Activated T-cell treated with anti-CD3 and anti-CD28 coated beads, Interleukin-2, amount 50 U/mL, for 72 hours (primary cell): ENCODE results near the gene DAP. TPM values are rescaled to one million over a fixed set of nuclear protein-coding genes. Genes with fewer than 3 reads are reported as not detected.
"Not testable (repeated sequence)": the region's sequence is repeated elsewhere in the genome, so short reads cannot be mapped to it uniquely, and the experiment has no call there.

Experiments
- ATAC-seq, 2 donors: fragments of 150-1000 bp; cut with Tn5 transposase; replicated peaks in 1 of 2; 2 replicates each; pipeline ENCODE4 v1.10.0; 2021; ENCODE audit warnings: moderate library complexity in 2 of 2, mild to moderate bottlenecking in 1 of 2
- DNase-seq, 2 donors: peaks; one replicate each; pipeline ENCODE4 v3.0.0; 2021 to 2022; ENCODE audit warnings: mixed read lengths in 1 of 2
- H3K27ac Mint-ChIP-seq: one replicate; pipeline ENCODE4 v1.8.0; 2022; ENCODE audit warnings: mild to moderate bottlenecking, moderate library complexity, mixed read lengths
- H3K27me3 Mint-ChIP-seq: one replicate; pipeline ENCODE4 v1.8.0; 2022; ENCODE audit warnings: low read depth, mixed read lengths
- H3K36me3 Mint-ChIP-seq, 2 donors: one replicate each; pipeline ENCODE4 v1.8.0; 2022; ENCODE audit warnings: mixed read lengths in 2 of 2, mild to moderate bottlenecking in 1 of 2; ENCODE audit not compliant: insufficient read depth in 2 of 2
- H3K4me1 Mint-ChIP-seq: one replicate; pipeline ENCODE4 v1.8.0; 2022; ENCODE audit warnings: low read depth, mixed read lengths
- H3K4me3 Mint-ChIP-seq, 2 donors: one replicate each; pipeline ENCODE4 v1.8.0; 2022; ENCODE audit warnings: mild to moderate bottlenecking in 2 of 2, mixed read lengths in 2 of 2, moderate library complexity in 2 of 2
- H3K9me3 Mint-ChIP-seq, 2 donors: one replicate each; pipeline ENCODE4 v1.8.0; 2022; ENCODE audit warnings: mixed read lengths in 2 of 2
- total RNA-seq, 2 donors: library from RNA; stranded (reverse); gene quantifications; one replicate each; pipeline ENCODE4 v1.2.3, GENCODE V29; 2022

The DAP gene
- total RNA-seq, 2 donors from 2014 or later: 55.9 to 61.6 TPM

DNA sequence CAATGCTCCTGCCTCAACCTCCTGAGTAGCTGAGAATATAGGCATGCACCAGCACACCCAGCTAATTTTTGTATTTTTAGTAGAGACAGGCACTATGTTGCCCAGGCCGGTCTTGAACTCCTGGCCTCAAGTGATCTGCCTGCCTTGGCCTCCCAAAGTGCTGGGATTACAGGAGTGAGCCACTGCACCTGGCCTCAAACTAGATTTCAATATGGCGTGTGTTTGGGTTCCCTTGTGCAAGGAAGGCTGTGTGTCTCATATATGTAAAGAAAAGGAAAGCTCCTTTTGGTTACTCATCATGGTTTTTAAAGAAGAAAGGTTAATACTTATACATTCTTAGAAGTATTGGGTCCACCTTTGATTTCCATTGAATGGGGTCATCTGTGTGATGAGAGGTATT lies 126.5 kb downstream of the DAP start:
- H3K4me3 Mint-ChIP-seq: peak overlapping the region; percentile 25 to 96
- peak in 1 of 2 donors; percentile 19 for DNase-seq
- peaks cover 69% of the 10 kb centered on the region for H3K4me1 Mint-ChIP-seq
- ATAC-seq: peak in 1 of 2 donors; percentile 7
- peaks cover 16% of the 10 kb centered on the region for H3K27me3 Mint-ChIP-seq
- H3K36me3 Mint-ChIP-seq: peaks cover 3 to 9% of the 10 kb centered on the region in 2 donors
- H3K27ac Mint-ChIP-seq: peak overlapping the region; percentile 96
- H3K9me3 Mint-ChIP-seq: peaks cover 0 to 5% of the 10 kb centered on the region in 2 donors

DNA sequence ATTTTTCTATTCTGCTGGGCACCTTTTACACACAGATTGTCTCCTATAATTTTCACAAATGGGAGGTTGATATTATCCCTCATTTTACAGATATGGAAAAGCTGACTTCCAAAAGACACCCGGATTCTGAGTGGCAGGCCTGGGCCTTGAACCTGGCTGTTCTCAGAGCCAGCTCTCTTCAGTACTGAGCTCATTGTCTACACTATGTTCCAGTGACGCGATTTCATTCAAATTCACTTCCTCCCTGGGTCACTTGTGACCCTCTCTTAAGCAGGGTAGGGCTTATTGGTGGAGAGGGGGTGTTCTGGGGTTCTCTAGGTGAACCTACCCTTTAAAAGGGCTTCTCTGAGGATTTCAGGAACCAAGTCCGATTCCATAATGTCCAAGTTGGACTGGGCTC lies 127.0 kb downstream of the DAP start:
- Mint-ChIP-seq H3K27me3 (peaks cover 22% of the 10 kb centered on the region), H3K9me3 (peaks cover 0 to 5% of the 10 kb centered on the region in 2 donors), H3K4me1 (peaks cover 69% of the 10 kb centered on the region), H3K27ac (peak overlapping the region; percentile 72), H3K4me3 (peak overlapping the region; percentile 59 to 96), H3K36me3 (peaks cover 6 to 11% of the 10 kb centered on the region in 2 donors)
- ATAC-seq (no peak), DNase-seq (no peak)

DNA sequence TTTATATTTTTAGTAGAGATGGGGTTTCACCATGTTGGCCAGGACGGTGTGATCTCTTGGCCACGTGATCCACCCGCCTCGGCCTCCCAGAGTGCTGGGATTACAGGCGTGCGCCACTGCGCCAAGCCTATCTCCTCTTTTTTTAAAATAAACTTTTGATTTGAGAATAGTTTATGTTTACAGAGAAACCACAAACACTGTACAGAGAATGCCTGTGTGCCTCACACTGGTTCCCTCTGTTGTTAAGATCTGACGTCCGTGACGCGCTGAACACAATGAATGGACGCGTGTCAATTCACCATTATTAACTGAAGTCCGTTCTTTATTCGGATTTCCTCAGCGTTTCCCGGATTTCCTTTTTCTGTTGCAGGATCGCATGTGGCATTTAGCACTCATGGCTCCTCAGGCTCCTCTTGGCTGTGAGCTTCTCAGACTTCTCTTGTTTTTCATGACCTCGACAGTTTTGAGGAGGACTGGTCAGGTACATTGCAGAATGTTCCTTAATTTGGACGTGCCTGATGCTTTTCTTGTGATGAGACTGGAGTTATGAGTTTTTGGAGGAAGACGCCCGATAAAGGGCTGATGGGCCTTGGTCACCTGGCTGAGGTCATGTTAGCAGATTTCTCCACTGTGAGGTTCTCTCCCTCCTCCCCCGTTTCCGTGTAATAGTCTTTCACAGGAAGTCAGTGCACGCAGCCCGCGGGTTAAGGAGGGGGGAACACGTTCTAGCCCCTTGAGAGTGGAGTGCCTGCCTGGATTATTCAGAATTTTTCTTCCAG lies 127.6 kb downstream of the DAP start:
- peaks cover 0 to 2% of the 10 kb centered on the region in 2 donors for H3K9me3 Mint-ChIP-seq
- H3K27ac Mint-ChIP-seq: peak overlapping the region; percentile 72
- ATAC-seq: peak in 1 of 2 donors; percentile 22
- peaks cover 69% of the 10 kb centered on the region for H3K4me1 Mint-ChIP-seq
- H3K36me3 Mint-ChIP-seq: peaks cover 6 to 8% of the 10 kb centered on the region in 2 donors
- DNase-seq: peak; percentile 16 to 64
- H3K27me3 Mint-ChIP-seq: peaks cover 27% of the 10 kb centered on the region
- H3K4me3 Mint-ChIP-seq: peak overlapping the region; percentile 59 to 96

DNA sequence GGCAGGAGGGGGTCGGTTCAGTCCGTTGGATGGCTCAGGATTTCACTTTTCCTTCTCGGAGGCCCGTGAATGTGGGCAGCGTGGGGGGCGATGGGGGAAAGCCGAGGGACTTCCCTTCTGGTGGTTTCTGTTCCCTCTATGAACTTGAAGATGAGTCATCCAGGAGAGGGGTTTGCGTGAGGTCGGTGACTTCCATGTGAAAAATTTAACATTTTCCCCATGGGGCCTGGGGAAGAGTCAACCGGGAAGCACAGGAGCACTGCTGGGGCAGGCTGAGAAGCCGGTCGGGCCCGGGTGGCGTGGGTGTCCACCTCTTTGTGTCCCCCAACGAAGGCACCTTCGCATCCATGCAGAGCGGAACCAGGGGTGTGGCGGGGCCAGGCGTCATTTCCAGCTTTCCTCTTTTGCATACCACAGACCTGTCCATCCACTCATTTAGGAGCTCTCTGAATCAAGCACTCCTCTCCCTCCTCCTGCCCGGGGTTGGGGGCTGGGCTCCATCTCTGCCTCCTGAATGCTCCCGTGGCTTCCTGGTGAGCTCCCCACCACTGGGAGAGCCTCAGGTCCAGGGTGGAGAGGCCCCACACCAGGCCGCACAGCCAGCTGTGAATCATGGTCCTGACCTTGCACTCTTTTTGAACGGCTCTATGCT lies 128.8 kb downstream of the DAP start:
- peaks cover 78% of the 10 kb centered on the region for H3K4me1 Mint-ChIP-seq
- peak; percentile 58 to 75 for DNase-seq
- no peaks in the 10 kb centered on the region for H3K9me3 Mint-ChIP-seq
- ATAC-seq: peak; percentile 4 to 52
- peak overlapping the region; percentile 93 for H3K27ac Mint-ChIP-seq
- H3K4me3 Mint-ChIP-seq: peak overlapping the region; percentile 69 to 84
- peaks cover 6% of the 10 kb centered on the region in 2 donors for H3K36me3 Mint-ChIP-seq
- H3K27me3 Mint-ChIP-seq: peaks cover 28% of the 10 kb centered on the region

DNA sequence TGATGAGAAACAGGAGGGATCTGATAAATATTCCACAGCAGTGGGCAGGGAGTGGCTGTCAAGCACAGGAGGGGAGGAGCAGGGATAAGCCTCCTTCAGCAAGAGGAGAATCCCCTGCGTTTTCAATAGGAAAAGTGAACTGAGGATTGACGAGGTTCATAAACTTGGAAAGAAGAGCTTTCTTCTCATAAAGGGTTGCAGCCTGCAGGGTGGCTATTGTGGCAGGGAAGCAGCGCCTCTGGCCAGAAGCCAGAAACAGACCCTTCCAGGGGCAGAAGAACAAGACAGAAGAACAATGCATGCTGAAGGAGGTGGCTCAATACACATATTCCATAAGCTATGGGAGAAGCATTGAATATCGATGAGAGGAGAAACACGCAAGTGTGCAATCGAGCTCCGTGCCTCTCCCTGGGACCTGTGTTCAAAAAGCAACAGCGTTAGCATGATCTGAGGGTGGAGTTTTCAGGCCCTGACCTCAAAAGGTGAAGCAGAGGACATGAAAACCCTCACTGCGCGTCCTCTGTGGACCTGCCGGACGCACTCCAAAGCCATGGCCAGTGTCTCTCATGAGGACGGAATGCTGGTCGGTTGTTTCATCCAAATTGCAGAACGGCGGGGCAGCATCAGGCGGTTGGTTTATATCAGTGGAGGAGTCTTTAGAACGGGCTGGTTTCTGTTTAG lies 129.6 kb downstream of the DAP start:
- no peak for DNase-seq
- H3K4me3 Mint-ChIP-seq: peak overlapping the region; percentile 69 to 84
- peak overlapping the region; percentile 93 for H3K27ac Mint-ChIP-seq
- peaks cover 28% of the 10 kb centered on the region for H3K27me3 Mint-ChIP-seq
- peaks cover 6% of the 10 kb centered on the region in 2 donors for H3K36me3 Mint-ChIP-seq
- H3K9me3 Mint-ChIP-seq: no peaks in the 10 kb centered on the region
- no peak for ATAC-seq
- H3K4me1 Mint-ChIP-seq: peaks cover 78% of the 10 kb centered on the region

DNA sequence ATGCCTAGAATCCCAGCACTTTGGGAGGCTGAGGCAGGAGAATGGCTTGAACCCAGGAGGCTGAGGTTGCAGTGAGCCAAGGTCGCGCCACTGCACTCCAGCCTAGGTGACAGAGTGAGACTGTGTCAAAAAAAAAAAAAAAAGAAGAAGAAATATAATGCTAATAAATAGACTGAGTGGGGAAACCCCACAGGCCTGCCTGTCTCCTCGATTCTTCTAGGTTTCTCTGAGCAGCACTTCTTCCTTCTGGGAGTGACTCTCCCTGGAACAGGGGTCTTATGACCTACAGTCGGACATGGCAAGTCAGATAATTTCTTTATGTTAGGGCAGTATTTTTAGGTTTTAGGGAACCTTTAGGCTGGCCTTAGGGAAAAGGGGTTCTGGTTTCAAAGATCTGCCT lies 130.3 kb downstream of the DAP start:
- not testable (repeated sequence) for H3K9me3 Mint-ChIP-seq, H3K36me3 Mint-ChIP-seq, ATAC-seq, H3K27ac Mint-ChIP-seq, DNase-seq
- peak overlapping the region; percentile 69 to 84 for H3K4me3 Mint-ChIP-seq
- peaks cover 28% of the 10 kb centered on the region for H3K27me3 Mint-ChIP-seq
- peaks cover 71% of the 10 kb centered on the region for H3K4me1 Mint-ChIP-seq

DNA sequence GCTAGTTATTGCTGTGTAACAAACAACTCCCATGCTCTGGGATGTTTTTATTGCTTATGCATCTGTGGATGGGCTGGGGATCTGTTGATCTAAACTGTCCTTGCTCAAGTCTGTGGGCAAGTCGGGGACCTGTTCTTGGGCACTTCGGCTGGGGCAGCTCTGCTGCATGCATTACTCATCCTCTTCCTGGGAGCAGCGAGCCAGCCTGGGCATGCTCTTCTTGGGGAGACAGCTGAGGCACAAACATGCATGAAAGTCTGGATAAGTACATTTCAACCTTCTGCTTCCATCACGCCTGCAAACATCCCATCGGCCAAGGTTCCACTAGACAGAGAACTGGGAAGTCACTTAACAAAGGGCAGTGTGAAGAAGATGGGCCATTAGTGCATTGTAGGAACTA lies 130.9 kb downstream of the DAP start:
- H3K4me1 Mint-ChIP-seq: peaks cover 64% of the 10 kb centered on the region
- DNase-seq (no peak), ATAC-seq (no peak)
- peaks cover 6% of the 10 kb centered on the region in 2 donors for H3K36me3 Mint-ChIP-seq
- H3K9me3 Mint-ChIP-seq: no peaks in the 10 kb centered on the region
- H3K4me3 Mint-ChIP-seq: no peak overlapping the region
- peak overlapping the region; percentile 26 for H3K27ac Mint-ChIP-seq
- H3K27me3 Mint-ChIP-seq: peaks cover 28% of the 10 kb centered on the region

DNA sequence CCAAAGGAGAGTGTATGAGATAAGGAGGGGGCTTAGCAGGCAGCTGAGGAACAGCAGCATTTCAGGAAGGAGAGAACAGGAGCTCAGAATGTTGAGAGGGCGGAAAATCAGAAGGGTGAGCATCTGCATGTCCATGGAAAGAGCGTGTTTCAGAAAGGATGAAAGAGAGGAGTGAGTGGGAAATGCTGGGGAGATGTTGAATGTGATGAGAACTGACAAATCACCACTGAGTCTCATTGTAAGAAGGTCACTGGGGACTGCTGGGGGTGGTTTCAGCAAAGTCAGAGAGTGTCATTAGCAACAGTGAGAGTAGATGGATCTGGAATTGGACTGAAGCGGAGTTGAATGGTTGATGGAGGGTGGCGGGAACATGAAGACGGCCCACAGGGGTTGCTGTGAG lies 131.4 kb downstream of the DAP start:
- H3K9me3 Mint-ChIP-seq: no peaks in the 10 kb centered on the region
- peaks cover 60% of the 10 kb centered on the region for H3K4me1 Mint-ChIP-seq
- peaks cover 28% of the 10 kb centered on the region for H3K27me3 Mint-ChIP-seq
- H3K4me3 Mint-ChIP-seq: no peak overlapping the region
- H3K27ac Mint-ChIP-seq: no peak overlapping the region
- ATAC-seq (no peak), DNase-seq (no peak)
- peaks cover 6% of the 10 kb centered on the region in 2 donors for H3K36me3 Mint-ChIP-seq

Other genes starting within 250 kb of the DAP start
- 10 to 100 TPM in 1 of 2 donors, 1 to 10 TPM in 1; 6.2 to 12.0 TPM for gene ANKRD33B, start 197.2 kb downstream of the DAP start, total RNA-seq